Nephron progenitor cell (in vitro differentiated cells): Measurements from ENCODE around the gene OXCT1.

ENCODE experiments used
- DNase-seq: peaks from one replicate; pipeline ENCODE4 v3.0.0; 2021
- H3K27ac Mint-ChIP-seq: 2 replicates; pipeline ENCODE4 v1.8.0; 2021; ENCODE audit warnings: mild to moderate bottlenecking, moderate library complexity, mixed read lengths
- H3K27me3 Mint-ChIP-seq: 2 replicates; pipeline ENCODE4 v1.8.0; 2021; ENCODE audit warnings: mild to moderate bottlenecking, low read depth, mixed read lengths; ENCODE audit not compliant: poor library complexity
- H3K36me3 Mint-ChIP-seq: 2 replicates; pipeline ENCODE4 v1.8.0; 2021; ENCODE audit warnings: low read depth, mixed read lengths
- H3K4me1 Mint-ChIP-seq: 2 replicates; pipeline ENCODE4 v1.8.0; 2021; ENCODE audit warnings: mixed read lengths
- H3K4me3 Mint-ChIP-seq: 2 replicates; pipeline ENCODE4 v1.8.0; 2021; ENCODE audit warnings: mild to moderate bottlenecking, moderate library complexity, mixed read lengths
- H3K9me3 Mint-ChIP-seq: 2 replicates; pipeline ENCODE4 v1.8.0; 2021; ENCODE audit warnings: mild to moderate bottlenecking, moderate library complexity, mixed read lengths
- CTCF ChIP-seq: fragments of 200-600 bp; sonication (generic); IDR thresholded peaks from 2 replicates; pipeline ENCODE4 v1.5.0; 2021; ENCODE audit warnings: antibody characterized with exemption

OXCT1 gene

GRCh38 chr5:41808294-41808693, 61.9 kb downstream of the OXCT1 start:
- H3K27ac Mint-ChIP-seq = no peak overlapping the region
- H3K4me3 Mint-ChIP-seq = no peak overlapping the region
- no peak for TF ChIP-seq CTCF
- DNase-seq = no peak
- no peaks in the 10 kb centered on the region for H3K9me3 Mint-ChIP-seq
- peaks cover 33% of the 10 kb centered on the region for H3K36me3 Mint-ChIP-seq
- H3K27me3 Mint-ChIP-seq = no peaks in the 10 kb centered on the region
- no peaks in the 10 kb centered on the region for H3K4me1 Mint-ChIP-seq

- Mint-ChIP-seq H3K4me3 (no peak overlapping the region), H3K27me3 (no peaks in the 10 kb centered on the region), H3K36me3 (peaks cover 21% of the 10 kb centered on the region), H3K4me1 (peaks cover 7% of the 10 kb centered on the region), H3K27ac (no peak overlapping the region), H3K9me3 (no peaks in the 10 kb centered on the region)
- no peak for TF ChIP-seq CTCF
- no peak for DNase-seq
Observed at GRCh38 chr5:41797662-41798061, 72.6 kb downstream of the OXCT1 start.

GRCh38 chr5:41796061-41796460, 74.2 kb downstream of the OXCT1 start:
- Mint-ChIP-seq H3K4me3 (no peak overlapping the region), H3K27ac (no peak overlapping the region), H3K4me1 (peaks cover 7% of the 10 kb centered on the region), H3K27me3 (no peaks in the 10 kb centered on the region), H3K36me3 (peaks cover 26% of the 10 kb centered on the region), H3K9me3 (no peaks in the 10 kb centered on the region)
- no peak for DNase-seq
- TF ChIP-seq CTCF = no peak

- Mint-ChIP-seq H3K27me3 (no peaks in the 10 kb centered on the region), H3K27ac (no peak overlapping the region), H3K4me3 (no peak overlapping the region), H3K36me3 (peaks cover 17% of the 10 kb centered on the region), H3K4me1 (peaks cover 7% of the 10 kb centered on the region), H3K9me3 (no peaks in the 10 kb centered on the region)
- DNase-seq = no peak
- TF ChIP-seq CTCF = no peak
Observed at GRCh38 chr5:41795125-41795524, 75.1 kb downstream of the OXCT1 start.

GRCh38 chr5:41794471-41794870, 75.8 kb downstream of the OXCT1 start:
- H3K4me3 Mint-ChIP-seq = no peak overlapping the region
- H3K9me3 Mint-ChIP-seq = no peaks in the 10 kb centered on the region
- peaks cover 7% of the 10 kb centered on the region for H3K4me1 Mint-ChIP-seq

More at GRCh38 chr5:41794471-41794870, 75.8 kb downstream of the OXCT1 start:
- no peaks in the 10 kb centered on the region for H3K27me3 Mint-ChIP-seq
- no peak for TF ChIP-seq CTCF
- H3K27ac Mint-ChIP-seq = no peak overlapping the region
- peaks cover 10% of the 10 kb centered on the region for H3K36me3 Mint-ChIP-seq
- DNase-seq = no peak
